Activated CD8-positive, alpha-beta memory T cell treated with anti-CD3 and anti-CD28 coated beads for 4 hours (primary cell): ENCODE data around the gene CRLF2.
"Not testable (repeated sequence)": the region's sequence is repeated elsewhere in the genome, so short reads cannot be mapped to it uniquely, and the experiment has no call there.

Experiments used
- DNase-seq, 2 donors: peaks; one replicate each; pipeline ENCODE4 v3.0.0-alpha.2; 2020; ENCODE audit warnings: low read depth in 2 of 2

Gene CRLF2

DNA sequence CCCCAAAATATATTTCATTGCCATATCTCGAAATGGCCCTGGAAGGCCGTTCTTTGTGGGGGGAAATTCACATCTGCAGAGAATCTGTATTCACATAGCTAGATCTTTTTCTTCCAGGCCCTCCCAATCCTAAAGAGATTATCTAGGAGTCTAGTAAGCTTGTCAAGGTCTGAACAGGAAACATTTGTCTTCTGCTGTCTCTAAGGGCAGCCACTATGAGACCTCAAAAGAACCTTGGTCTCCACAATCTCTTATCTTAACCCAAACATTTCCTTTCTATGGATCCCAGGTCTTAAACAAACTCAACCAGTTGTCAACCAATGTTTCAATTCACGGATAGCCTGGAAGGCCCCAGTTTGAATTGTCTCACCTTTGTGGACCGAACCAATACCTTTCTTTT lies 45.0 kb downstream of the CRLF2 start:
- no peak for DNase-seq

DNA sequence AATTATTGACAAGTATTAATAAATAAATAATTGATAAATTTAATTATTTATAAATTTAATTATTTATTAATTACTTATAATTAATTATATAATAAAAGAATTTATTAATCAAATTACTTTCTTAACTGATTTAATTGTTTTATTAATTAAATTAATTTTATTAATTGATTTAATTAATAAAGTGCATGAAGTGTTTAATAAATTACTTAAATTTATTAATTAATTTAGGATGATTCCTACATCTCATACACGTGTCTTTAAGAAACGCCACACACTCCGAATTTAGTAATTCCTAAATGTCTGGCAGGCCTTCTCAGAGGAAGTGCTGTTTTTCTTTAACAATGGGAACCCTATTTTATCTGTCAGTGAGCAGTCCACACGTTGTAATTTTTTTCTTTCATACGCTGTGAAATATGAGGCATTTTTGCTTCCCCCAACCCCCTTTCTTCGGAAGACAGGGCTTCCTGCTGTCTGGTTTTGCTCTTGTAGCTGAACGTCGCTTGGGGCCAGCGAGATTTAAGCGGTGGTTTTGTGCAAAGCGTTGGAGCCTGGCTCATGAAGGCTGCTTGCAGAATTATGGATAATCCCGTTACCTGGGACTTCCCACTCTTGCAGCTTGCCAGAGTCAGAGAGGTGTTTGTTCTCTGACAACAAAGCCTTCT lies 46.8 kb downstream of the CRLF2 start:
- DNase-seq: no peak

DNA sequence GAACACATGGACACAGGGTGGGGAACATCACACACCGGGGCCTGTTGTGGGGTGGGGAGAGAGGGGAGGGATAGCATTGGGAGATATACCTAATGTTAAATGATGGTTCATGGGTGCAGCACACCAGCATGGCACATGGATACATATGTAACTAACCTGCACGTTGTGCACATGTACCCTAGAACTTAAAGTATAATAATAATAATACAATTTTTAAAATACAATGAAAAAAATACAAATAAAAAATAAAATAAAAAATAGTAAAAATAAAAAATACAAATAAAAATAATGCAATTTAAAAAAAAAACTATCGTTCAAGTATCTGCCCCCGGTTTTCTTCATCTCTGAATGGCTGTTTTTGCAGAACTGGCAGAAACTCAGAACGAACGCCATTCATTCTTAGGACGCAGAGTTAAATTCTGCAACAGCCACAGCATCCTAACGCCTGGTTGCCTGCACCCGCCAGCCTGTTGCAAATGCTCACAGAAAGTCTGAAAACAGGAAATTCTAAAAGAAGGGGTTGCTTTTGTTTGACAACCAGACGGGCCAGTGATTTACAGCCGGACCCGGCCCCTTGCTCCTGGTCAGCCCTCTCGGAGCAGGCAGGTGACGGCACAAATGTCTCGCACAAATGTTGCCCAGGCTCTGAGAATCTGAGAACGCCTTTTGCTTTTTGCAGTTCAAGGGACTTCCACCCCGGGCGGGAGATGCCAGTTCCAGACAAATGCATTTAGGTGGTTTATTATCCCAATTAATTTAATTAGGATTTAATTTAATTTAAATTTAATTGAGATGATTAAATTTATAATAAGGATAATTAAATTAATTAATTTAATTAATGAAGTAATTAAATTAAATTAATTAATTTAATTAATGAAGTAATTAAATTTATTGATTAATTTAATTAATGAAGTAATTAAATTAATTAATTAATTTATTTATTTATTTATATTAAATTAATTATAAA lies 47.8 kb downstream of the CRLF2 start:
- DNase-seq: no peak

DNA sequence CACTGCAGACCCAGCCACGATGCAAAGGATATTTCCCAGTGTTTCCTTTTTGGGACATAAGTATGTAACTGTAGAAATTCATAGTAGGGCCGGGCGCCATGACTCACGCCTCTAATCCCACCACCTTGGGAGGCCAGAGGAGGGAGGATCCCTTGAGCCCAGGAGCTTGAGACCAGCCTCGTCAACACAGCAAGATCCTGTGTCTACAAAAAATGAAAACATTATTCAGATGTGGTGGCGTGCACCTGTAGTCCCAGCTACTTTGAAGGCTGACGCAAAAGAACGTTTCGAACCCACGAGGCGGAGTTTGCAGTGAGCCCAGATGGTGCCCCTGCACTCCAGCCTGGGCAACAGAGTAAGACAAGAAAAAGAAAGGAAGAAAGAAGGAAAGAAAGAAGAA lies 49.2 kb downstream of the CRLF2 start:
- DNase-seq: no peak

DNA sequence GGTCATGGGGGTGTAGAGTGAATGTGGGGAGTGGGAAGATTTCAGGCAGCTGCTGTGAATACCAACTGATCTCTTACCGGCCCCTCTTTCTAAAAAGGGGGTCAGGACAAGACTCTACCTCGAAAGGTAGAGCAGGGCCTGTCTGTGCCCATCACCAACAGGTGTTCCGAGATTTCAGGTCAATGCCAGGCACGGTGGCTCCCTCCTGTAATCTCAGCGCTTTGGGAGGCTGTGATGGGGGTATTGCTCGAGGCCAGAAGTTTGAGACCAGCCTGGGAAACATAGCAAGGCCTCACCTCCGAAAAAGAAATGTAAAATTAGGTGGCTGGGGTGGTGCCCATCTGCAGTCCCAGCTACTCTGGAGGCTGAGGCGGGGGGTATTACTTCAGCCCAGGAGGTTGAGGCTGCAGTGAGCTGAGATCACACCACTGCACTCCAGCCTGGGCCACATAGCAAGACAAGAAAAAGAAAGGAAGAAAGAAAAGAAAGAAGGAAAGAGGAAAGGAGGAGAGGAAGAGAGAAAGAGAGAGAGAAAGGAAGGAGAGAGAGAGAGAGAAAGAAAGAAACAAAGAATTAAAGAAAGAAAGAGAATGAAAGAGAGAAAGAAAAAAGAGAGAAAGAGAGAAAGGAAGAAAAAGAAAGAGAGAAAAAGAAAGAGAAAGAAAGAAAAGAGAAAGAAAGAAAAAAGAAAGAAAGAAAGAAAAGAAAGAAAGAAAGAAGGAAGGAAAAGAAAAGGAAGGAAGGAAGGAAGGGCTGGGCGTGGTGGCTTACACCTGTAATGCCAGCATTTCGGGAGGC lies 50.1 kb downstream of the CRLF2 start:
- DNase-seq: no peak

DNA sequence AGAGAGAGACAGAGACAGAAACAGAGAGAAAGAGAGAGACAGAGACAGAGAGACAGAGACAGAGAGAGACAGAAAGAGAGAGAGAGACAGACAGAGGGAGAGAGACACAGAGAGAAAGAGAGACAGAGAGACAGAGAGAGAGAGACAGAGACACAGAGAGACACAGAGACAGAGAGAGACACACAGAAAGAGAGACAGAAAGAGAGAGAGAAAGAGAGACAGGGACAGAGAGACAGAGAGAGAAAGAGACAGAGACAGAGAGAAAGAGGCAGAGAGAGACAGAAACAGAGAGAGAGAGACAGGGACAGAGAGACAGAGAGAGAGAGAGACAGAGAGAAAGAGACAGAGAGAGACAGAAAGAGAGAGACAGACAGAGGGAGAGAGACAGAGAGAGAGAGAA lies 52.9 kb downstream of the CRLF2 start:
- no peak for DNase-seq

DNA sequence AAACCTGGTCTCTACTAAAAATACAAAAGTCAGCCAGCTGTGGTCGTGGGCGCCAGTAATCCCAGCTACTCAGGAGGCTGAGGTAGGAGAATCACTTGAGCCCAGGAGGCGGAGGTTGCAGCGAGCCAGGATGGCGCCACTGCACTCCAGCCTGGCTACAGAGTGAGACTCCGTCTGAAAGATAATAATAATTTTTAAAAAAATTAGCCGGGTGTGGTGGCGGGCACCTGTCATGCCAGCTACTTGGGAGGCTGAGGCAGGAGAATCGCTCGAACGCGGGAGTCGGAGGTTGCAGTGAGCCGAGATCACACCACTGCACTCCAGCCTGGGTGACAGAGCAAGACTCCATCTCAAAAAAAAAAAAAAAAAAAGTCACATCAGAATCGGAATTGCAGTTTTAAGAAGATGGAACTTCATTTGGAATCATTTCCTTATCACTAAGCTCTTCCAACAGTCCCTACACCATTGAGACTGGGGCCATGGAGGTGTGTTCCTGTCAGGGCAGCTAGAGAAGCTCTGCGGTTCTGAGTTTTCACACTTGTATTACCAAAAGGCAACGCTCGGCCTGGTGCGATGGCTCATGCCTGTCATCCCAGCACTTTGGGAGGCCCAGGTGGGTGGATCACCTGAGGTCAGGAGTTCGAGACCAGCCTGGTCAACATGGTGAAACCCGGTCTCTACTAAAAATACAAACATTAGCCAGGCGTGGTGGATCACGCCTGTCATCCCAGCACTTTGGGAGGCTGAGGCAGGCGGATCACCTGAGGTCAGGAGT lies 55.6 kb downstream of the CRLF2 start:
- DNase-seq: not testable (repeated sequence)

DNA sequence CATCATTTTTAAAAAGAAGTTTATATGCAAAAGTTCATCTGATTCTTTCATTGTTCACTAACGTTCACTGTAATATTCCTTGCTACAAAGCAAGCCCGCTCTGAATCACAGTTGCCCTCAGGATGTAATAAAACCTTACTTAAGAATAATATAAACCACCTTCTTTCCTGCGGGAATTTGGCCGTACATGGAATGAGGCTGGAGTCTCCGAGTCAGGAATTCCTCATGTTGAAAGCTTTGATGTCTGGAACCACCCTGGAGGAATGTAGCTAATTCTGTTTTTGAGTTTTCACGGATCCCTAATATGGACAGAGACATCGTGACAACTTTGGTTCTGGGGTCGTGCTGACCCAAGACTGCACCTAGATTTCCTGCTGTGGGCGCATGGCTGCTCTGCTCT lies 58.5 kb downstream of the CRLF2 start:
- no peak for DNase-seq

DNA sequence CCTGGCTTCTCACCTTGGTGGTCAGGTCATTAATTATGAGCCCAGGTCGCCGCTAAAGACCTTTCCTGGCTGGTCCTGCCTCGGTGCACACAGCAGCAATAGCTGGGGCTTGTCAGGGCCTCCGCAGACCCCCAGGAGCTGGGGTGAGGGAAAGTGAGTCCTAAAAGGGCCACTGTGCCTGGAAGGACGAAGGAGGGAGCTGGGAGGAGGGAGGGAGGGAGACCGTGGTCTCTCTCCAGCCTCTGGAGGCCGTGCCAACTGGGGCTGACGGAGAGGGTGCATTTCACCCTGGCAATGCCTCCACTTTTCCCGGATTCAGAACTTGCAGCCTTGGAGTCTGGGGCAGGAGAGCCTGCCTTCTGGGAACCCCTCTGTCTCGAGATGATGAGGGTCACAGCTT lies 60.4 kb downstream of the CRLF2 start:
- no peak for DNase-seq

DNA sequence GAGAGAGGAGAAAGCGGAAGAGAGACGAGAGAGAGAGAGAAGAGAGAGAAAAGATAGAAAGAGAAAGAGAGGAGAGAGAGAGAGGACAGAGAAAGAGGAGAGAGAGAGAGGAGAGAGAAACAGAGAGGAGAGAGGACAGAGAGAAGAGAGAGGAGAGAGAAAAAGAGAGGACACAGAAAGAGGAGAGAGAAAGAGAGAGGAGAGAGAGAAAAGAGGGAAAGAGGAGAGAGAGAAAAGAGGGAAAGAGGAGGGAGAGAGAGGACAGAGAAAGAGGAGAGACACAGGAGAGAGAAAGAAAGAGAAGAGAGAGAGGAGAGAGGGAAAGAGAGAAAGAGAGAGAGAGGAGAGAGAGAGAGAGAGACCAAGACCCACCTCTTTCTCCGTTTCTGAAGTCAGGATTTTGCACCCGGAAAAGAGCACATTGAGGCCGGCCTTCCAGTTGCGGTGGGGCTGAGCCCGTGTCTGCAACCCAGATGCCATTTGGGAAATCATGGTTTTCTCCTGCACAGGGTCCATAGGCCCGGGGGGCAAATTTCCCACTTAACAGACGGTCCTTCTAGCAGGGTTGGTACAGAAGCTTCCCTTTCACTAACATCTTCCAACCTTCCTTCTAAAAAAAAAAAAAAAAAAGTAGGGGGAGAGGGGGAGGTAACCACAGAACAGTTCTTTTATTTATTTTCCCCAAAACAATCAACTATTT lies 60.9 kb downstream of the CRLF2 start:
- no peak for DNase-seq

DNA sequence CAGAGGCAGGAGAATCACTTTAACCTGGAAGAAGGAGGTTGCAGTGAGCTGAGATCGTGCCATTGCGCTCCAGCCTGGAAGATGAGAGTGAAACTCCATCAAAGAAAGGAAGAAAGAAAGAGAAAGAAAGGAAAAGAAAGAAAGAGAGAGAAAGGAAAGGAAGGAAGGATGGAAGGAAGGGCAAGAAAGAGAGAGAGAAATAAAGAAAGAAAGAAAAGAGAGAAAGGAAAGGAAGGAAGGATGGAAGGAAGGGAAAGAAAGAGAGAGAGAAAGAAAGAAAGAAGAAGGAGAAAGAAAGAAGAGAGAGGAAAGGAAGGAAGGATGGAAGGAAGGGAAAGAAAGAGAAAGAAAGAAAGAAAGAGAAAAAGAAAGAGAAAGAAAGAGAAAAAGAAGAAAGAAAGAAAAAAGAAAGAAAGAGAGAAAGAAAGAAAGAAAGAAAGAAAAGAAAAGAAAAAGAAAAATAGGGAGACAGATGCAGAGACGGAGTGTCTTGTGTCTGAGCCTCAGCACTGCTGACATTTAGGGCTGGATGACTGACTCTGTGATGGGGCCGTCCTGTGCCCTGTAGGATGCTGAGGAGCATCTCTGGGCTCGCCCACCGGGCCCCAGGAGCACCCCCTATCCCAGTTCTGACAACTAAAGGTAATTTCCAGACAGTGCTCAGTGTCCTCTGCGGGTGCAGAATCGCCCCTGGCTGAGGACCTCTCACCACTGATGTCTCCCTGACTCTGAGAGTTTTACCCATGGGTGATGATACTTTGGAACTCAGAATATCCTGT lies 61.7 kb downstream of the CRLF2 start:
- no peak for DNase-seq

DNA sequence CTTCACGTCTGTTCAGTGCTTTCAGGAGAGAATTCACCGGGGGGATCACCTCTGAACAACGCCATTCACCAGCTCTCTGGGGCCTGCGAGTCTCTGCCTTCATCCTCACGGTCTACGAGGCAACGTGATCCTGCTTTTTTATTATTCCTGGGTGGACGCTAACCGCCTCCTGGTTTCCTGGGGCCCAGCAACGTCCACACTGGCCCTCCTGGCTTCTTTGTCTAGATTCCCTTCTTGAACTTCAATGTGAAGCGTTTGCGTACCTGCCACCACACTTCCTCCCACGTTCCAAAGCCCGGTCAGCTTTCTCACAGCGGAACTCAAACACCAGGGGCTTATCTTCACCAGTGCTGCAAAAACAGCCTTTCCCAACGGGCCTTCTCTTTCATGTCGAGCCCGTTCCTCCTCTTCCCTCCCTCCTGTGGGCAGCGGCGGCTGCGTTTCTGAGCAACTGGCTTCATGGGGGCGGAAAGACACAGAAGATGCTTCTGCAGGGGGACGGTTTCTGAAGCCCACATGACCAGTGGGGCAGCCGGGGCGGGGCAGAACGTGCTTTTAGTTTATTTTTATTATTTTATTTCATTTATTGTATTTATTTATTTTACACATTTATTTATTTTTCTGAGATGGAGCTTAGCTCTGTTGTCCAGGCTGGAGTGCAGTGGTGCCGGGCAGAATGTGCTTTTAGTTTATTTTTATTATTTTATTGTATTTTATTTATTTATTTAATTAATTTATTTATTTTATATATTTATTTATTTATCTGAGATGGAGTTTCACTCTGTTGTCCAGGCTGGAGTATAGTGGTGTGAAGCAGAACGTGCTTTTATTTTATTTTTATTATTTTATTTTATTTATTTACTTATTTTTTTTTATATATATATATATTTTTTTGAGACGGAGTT lies 64.6 kb downstream of the CRLF2 start:
- no peak for DNase-seq

DNA sequence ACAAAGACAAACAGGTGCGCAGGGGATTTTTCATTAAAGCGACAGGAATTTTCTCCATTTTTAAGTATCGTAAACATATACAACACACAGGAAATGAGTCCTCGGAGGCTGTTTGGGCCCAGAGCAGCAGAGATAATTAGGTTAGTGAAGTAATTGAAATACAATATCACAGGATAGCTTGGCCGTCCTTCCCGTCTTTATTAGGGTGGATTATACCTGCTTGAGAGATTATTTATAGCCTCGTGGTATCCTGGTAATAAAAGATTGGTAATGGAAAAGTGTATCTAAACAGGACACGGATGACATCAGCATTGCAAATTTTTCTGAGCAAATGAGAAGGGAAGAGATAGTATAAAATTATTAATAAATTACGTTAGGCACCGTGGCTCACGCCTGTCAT lies 68.2 kb downstream of the CRLF2 start:
- no peak for DNase-seq
